Panc1 (cell line): ENCODE measurements around the gene POLR3A.

Experiments
- REST ChIP-seq, 2 experiments: IDR thresholded peaks; 2 replicates each; pipeline ENCODE4 v1.6.1; 2011 to 2012; ENCODE audit warnings: low read depth in 2 of 2, control low read depth in 1 of 2, low read length in 1 of 2, mild to moderate bottlenecking in 1 of 2, moderate library complexity in 1 of 2; ENCODE audit not compliant: insufficient read depth in 1 of 2
- TCF7L2 ChIP-seq: IDR thresholded peaks from 2 replicates; pipeline ENCODE4 v1.6.1; 2011; ENCODE audit warnings: mild to moderate bottlenecking, low read depth, low read length, inconsistent platforms
- TF ChIP-seq, protein P1 (sequence below): fragments of 450-650 bp; IDR thresholded peaks from 2 replicates; pipeline ENCODE4 v1.5.1; 2017; ENCODE audit warnings: mild to moderate bottlenecking

DNA sequence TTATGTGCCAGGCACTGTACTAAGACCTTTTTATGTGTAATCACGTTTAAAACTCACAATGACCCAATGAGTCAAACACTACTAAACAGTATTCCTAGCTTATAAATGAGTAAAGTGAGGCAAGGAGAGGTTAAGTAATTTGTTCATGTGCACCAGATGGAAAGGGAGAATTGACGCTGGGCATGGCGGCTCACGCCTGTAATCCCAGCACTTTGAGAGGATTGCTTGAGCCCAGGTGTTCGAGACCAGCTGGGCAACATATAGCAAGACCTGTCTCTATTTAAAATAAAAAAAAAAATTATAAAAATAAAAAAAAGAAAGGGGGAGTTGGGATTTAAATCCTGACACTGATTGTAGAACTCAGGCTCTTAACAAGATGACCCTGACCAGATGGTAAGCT lies 56.0 kb downstream of the POLR3A start:
- TF ChIP-seq REST (IDR thresholded peaks at IDR 0.05; ENCODE audit: insufficient read depth in 1 of 2, low read depth in 2 of 2, low read length in 1 of 2) (no peak), TCF7L2 (no peak)
- TF ChIP-seq, protein P1, sequence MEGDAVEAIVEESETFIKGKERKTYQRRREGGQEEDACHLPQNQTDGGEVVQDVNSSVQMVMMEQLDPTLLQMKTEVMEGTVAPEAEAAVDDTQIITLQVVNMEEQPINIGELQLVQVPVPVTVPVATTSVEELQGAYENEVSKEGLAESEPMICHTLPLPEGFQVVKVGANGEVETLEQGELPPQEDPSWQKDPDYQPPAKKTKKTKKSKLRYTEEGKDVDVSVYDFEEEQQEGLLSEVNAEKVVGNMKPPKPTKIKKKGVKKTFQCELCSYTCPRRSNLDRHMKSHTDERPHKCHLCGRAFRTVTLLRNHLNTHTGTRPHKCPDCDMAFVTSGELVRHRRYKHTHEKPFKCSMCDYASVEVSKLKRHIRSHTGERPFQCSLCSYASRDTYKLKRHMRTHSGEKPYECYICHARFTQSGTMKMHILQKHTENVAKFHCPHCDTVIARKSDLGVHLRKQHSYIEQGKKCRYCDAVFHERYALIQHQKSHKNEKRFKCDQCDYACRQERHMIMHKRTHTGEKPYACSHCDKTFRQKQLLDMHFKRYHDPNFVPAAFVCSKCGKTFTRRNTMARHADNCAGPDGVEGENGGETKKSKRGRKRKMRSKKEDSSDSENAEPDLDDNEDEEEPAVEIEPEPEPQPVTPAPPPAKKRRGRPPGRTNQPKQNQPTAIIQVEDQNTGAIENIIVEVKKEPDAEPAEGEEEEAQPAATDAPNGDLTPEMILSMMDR, result no peak
